ENCODE data around the gene GLT1D1.

The GLT1D1 gene

DNA sequence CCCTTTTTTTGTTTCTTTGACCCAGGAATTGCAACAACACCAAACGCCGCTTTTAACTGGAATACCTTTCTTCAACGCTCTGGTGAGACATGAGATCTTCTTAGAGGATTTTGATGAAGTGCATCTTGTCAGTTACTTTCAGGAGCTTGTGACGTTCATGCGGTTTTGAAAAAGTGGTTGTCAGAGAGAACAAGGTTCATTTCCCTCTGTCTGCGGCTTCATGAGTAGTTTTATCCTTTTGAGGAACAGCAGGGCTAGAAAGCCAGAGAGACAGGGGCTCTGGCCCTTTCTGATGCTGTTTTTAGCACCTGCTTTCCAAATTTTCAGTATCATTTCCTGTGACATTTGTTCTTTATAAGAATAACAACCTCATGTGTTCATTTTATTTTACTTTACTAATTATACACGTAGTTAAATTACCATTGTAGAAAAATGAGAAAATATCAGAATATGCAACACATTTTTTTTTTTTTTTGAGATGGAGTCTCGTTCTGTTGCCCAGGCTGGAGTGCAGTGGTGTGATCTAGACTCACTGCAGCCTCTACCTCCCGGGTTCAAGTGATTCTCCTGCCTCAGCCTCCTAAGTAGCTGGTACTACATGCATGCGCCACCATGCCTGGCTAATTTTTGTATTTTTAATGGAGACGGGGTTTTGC, 61.8 kb downstream of the GLT1D1 start:
- DNase-seq (ENCODE audit: low read depth in 2 of 2), result peak; percentile 16 to 28

DNA sequence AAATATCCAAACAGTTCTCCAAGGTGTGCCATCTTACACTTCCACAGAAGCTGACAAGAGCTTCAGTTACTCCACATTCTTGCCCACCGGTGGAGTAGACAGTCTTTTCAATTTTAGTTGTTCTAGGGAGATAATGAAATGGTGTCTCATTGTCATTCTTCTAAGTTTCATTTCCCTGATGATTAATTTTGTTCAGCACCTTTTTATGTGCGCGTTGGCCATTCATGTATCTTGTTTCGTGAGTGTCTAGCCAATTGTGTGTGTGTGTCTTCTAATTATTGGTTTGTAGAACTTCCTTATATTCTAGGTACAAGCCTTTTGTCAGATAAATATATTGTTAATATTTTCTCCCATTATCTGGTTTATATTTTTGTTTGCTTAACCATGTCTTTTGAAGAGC, 63.1 kb downstream of the GLT1D1 start:
- no peak for DNase-seq (ENCODE audit: low read depth in 2 of 2)

DNA sequence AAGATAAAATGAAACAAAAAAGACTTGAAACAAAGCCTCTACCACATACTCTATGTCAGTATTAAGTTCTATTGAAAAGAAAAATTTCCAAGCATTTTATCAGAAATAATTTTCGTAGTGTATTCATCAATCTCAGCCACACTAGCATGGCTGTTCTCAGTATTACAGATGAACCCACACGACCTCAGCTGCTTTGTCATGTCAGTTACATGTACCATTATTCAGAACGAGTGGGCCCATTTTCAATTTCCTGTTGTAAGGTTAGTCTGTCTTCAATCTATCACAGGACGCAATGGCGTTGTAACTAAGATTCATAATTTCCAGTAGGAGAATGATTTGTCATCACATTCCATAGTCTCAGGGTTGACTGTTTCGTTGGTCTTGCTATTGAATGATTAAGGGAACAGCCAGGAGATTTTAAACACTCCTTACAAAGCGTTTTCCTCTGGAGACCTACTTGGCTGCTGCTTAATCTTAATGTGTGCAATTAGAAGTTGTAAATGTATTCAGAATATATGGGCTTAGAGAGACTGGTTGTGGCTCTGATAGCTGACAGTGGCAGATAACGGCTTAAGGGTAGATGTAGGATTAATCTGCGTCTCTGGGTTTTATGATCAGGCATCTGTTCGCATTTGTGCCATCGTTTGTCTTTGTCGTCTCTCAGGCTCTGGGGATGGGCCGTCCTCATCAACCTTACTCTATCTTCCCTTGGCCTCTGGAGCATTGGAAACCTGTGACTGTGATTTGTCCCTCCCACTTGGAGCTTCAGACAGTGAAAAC, 65.4 kb downstream of the GLT1D1 start:
- no peak for DNase-seq (ENCODE audit: low read depth in 2 of 2)

DNA sequence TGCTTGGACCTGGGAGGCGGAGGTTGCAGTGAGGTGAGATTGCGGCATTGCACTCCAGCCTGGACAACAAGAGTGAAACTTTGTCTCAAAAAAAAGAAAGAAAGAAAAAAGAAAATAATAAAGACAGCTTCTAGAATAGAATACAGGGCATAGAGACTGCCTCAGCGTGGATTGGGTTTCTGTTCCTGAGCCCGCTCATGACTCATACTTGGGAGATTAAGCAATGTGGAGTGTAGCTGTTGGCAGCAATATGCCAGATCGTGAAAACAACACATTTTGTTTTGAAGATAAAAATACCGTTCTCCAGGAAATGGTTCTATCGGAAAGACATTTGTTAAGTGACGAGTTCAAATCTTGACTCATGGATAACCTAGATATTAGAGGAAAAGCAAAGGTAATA, 67.2 kb downstream of the GLT1D1 start:
- DNase-seq (ENCODE audit: low read depth in 2 of 2), result no peak

DNA sequence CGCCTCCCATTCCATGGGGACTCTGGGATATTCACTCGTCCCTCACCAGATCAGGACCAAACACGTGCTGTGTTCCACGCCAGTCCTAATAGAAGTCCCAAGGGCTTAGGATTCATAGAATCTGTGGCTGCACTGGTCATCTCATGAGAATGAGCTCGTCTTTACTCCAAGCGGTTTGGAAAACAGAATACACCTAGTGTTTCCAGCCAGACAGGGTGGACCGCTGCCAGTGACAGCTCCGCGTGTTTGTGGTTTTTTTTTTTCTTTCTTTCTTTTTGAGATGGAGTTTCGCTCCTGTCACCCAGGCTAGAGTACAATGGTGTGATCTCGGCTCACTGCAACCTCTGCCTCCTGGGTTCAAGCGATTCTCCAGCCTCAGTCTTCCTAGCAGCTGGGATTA, 75.1 kb downstream of the GLT1D1 start:
- DNase-seq (ENCODE audit: low read depth in 2 of 2), result no peak

DNA sequence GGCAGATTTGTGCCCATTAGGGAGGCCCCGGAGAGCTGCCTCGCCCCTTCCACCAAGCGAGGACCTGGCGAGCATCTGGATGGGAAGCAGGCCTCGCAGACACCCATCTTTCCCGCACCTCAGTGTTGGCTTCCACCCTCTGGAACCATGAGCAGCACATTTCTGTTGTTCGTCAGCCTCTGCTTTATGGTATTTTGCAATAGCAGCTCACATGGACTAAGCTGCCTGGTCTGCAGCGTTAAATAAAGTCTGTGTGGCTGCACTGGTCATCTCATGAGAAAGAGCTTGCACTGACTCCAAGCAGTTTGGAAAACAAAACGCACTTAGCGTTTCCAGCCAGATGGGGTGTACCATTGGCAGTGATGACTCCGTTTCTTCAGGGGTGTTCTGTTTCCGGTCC, 75.8 kb downstream of the GLT1D1 start:
- no peak for DNase-seq (ENCODE audit: low read depth in 2 of 2)

DNA sequence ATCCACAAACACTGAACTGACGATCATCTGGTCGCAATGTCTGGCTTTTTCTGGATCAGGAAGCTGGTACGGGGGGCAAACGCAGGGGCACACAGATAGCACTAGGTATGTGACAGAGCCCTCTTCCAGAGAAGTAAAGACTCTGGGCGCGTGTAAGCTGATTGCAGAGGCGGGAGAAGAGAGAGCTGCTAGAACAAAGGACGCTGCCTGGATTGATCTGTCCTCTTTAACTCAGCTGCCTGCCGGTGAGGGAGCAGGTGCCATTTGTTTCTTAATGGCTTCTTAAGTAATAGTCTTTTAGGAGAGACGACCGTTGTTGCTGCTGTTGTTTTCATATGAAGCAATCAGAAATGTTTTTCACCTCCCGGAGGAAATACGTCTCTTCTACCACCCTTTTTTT, 77.3 kb downstream of the GLT1D1 start:
- DNase-seq (ENCODE audit: low read depth in 2 of 2), result no peak

DNA sequence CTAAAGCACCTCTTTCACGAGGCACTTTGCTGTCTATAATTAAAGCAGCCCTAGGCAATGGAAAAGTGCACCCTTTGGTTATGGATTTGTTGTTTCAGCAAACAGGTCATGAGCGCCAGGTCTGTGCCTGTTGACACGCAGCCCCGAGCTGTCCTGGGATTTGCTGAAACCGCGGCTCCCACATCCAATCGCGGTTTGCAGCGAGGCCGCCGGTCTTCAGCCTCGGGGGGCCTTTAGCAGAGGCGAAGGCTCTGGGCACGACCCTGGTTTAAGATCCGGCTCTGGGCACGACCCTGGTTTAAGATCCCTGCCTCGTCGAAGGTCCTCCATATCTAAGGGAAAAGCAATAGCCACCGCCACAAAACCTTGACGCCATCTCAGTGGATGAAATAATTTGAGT, 79.2 kb downstream of the GLT1D1 start:
- DNase-seq (ENCODE audit: low read depth in 2 of 2), result no peak

DNA sequence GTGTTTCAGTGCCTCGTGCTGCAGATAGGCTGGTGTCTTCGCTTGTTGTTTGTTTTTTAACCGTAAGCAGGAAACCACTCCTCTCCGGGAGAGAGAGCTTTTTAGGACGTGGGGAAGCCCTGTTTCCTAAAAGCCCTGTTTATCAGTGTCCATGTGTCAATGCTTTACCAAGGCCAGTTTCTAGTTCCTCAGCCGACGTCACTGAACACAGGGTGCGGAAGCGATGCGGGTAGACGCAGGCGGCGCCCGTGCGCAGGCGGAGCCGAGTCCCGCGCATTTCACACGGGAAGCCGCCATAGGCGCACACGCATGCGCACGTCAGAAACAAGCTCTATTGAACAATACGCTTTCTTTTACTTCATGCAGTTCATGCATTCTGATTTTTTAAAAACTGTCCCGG, 79.8 kb downstream of the GLT1D1 start:
- DNase-seq (ENCODE audit: low read depth in 2 of 2), result no peak

DNA sequence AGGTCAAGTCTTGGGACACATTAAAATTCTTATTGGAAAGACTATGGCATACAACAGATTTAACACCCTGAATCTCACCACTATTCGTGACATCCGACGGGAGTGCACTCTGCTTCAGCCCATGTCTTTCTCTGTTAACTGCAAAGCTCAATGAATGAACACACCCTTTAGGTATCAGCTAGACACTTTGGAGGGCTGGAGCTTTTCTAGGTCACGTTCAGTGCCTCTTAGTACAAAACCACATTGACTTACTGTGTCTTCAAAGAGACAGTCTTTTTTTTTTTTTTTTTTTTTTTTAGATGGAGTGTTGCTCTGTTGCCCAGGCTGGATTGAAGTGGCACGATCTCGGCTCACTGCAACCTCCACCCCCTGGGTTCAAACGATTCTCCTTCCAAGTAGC, 80.6 kb downstream of the GLT1D1 start:
- DNase-seq (ENCODE audit: low read depth in 2 of 2), result no peak

DNA sequence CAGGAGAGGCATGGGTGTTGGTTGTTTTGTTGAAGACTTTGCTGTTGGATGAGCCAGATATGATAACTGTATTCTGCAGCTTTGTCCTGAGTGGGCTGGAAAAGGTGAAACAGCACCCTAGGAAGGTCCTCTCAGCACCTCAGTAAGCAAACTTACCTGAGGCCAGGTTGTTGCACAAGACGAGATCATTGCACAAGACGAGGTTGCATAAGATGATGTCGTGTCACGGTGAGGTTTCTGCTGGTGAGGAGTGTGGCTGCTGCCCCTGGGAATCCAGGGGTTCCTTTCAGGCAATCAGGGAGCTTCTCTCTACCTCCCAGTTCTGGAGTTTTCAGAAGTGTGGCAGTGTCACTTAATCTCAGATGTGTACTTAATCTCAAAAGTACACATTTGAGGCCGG, 85.6 kb downstream of the GLT1D1 start:
- DNase-seq (ENCODE audit: low read depth in 2 of 2), result no peak

DNA sequence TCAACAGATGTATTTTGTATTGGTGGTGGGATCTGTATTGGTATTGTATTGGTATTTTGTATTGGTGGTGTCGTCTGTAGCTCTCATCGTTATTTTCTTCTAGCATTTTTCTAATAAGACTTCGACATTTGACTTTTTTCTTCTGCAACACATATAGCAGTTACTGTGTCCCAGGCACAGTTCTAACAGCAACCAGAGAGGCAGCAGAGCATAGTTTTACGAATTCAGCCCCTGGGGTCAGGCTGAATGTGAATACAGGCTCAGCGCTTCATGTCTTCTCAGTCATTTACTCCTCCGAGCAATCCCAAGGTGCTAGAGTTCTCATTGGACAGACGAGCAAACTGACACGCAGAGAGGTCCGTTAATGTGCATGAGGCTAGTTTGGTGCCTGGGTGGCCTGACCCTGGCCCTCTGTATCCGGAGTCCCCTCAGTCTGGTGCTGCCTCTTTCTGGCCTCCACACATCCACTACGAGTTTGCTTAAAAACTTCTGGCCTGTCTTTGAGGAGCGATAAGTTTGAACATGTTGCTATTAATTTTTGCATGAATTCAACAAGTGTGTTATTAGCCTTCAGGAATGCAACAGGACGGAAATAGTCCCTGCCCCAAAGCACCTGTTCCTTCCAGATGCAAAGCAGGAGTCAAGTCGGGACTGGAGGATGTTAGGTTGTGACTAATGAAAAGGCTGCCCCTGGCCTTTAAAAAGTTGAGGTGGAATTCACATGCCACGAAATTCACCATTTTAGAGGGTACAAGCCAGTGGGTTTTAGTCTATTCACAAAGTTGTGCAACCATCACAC, 87.0 kb downstream of the GLT1D1 start:
- no peak for DNase-seq (ENCODE audit: low read depth in 2 of 2)

DNA sequence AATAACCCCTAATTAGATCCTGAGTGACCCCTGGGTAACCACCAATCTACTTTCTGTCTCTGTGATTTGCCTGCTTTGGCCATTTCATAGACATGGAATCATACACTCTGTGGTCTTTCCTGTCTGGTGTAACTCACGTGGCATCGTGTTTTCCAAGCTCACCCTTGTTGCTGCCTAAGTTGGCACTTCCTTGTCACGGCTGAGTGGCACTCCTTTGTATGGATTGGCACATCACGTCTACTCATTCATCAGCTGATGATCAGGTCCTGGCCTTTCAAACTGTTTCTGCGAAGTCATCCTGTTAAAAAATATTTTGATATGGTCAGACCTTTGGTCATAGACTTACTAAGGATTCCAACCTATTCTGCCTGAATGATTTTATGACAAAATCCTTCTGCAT, 87.7 kb downstream of the GLT1D1 start:
- no peak for DNase-seq (ENCODE audit: low read depth in 2 of 2)

DNA sequence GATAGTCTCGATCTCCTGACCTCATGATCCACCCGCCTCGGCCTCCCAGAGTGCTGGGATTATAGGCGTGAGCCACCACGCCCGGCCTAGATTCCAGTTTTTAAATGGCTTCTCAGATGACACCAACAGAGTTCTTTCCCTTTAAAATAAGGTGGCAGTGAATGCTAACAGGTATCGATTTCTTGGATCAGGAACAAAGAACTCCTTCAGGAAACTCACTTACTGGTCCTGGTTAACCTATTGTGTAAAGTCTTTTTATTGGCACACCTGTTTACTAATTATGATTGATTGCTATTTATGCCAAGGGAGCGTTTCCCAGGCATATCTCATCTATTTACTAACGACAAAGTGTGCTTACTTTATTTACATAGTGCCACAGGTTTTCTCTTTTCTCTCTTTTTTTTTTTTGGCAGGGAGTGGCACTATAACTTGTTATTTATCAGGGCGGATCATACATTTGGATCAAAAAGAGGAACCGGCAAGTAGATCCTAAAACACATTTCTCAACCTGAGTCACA, 89.7 kb downstream of the GLT1D1 start:
- DNase-seq (ENCODE audit: low read depth in 2 of 2), result no peak

DNA sequence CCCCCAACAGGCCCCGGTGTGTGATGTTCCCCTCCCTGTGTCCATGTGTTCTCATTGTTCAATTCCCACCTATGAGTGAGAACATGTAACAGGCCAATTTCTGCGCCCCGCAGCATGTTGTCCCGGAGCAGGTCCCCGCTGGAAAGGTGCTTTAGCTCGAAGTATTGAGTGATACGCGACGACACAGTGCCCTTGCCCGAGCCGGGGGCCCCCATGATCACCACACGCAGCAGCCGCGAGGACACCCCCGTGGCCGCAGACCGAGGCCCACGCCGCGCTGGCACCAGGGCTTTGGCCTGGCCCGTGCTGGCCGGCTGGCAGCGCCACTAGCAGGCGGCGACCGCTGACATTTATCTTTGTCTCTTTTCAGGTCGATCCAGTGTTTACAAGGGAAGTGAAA, 91.7 kb downstream of the GLT1D1 start:
- DNase-seq (ENCODE audit: low read depth in 2 of 2), result no peak

DNA sequence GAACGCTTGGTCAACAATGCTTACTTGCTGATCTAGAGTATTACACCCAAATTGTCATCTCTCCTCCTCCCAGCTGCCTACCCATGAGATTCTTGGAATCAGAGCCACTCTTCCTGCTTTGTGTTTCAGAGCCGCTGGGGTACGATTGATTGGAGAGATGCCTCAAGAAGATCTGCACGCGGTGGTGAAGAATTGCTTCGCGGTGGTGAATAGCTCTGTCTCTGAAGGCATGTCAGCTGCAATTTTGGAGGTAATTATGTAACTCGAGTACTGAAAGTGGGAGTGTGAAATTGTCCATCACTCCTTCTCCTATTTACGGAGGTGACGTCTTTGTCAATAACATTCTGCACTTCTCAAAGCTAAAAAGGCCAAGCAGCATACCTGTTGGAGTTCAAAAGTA, 93.9 kb downstream of the GLT1D1 start:
- DNase-seq (ENCODE audit: low read depth in 2 of 2), result no peak

DNA sequence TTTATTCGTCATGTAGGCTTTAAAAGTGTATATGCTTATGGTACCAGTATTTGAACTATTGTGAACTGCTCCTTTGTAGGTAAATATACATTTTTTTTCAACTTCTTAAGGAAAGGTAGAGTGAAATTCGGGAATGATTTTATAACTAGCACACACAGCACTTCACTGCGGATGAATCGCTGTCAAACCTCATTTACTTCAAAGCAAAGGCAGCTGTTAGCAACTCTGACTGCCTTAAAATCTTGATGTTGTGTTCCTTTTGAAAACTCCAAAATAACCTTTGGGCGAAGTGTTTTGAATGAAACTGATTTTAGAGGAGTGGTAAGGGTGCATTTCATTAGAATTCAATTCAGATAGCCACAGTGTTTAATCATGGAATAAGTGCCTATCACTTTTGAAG, 95.8 kb downstream of the GLT1D1 start:
- DNase-seq (ENCODE audit: low read depth in 2 of 2), result no peak

DNA sequence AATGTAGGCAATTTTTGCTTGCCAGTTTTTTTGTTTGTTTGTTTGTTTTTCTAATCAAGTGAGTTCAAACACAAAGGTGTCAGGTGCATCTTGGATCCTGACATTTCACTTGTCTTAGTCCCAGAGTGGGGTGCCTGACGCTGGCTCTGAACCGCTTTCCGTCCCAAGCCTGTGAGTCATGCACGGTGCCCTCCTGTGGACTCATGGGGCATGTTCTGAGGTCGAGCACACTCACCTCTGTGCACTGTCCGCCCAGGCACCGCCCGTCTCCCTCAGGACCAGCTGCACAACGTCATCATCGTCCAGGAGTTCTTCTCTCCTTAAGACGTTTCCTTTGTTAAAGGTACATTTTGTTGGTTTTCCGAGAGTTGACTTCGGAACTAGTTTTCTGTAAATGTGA, 98.2 kb downstream of the GLT1D1 start:
- DNase-seq (ENCODE audit: low read depth in 2 of 2), result no peak

DNA sequence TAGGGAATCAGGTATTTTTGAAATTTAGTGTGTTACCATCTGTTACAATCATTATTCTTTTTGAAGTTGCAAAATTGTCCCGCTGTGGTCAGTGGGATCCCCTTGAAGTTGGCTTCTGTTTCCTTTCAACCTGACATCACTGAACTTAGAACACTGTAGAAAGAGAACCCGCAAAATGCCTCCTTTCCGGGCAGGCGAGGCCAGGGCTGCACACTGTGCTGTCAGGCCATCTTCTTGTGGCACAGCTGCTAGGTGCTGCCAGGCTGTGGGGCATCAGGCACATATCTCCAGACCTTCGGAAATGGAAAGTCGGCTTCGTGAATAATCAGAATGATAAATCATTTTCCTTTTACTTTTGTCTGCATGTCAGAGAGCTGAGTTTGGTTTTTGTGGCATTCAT, 103.5 kb downstream of the GLT1D1 start:
- DNase-seq (ENCODE audit: low read depth in 2 of 2), result no peak

DNA sequence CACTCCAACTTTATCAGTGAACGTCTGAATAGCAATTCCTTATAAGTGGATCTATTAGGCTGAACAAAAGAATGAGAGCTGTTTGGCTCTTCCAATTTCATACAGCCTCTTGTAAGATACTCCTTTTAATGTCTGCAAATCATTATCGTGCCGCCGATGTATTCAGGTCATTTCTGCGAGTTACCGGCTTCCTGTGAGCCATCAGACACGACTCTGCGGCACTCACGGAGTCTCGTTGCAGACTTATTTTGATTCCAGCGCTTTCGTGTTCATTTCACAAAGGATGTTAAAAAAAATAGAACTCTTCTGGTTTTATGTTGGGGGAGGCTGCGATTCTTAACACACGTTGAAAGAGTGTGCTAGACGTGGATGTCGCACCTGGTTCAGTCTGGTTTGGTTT, 106.6 kb downstream of the GLT1D1 start:
- DNase-seq (ENCODE audit: low read depth in 2 of 2), result no peak

DNA sequence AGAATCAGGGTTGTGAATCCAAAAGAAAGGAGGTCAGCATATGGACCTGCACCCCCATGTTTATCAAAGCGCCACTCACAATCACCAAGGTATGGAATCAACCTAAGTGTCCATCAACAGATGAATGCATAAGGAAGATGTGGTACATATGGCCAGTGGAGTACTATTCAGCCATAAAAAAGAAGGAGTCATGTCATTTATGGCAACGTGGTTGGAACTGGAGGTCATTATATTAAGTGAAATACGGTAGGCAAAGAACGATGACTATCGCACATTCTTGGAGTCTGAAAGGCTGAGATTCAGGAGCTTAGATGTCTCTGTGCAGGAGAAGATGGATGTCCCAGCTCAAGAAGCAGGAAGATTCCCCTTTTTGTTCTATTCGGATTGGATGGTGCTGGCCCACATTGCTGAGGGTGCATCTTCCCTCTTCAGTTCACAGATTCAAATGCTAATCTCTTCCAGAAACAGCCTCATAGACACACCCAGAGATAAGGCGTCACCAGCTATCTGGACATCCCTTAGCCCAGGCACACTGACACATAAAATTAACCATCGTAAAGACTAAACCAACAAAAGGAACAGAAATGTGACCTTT, 108.1 kb downstream of the GLT1D1 start:
- no peak for DNase-seq (ENCODE audit: low read depth in 2 of 2)

DNA sequence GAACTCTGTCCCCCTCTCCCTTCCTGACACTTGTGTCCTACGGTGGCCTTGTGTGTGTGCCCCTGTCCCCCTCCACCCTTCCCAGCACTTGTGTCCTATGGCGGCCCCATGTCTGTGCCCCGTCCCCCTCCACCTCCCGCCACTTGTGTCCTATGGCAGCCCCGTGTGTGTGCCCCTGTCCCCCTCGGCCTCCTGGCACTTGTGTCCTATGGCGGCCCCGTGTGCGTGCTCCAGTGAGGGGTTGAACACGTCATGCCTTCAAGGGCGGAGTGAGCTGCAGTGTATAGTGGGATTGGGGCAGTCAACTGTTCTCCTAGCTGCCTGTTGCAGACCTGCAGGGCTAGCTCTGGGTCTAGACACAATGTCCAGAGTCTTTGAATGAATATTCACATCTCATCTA, 108.7 kb downstream of the GLT1D1 start:
- no peak for DNase-seq (ENCODE audit: low read depth in 2 of 2)

All from stimulated activated CD4-positive, alpha-beta T cell treated with anti-CD3 and anti-CD28 coated beads, Interleukin-15, amount 100 ng/mL, for 48 hours (primary cell).